ENCODE results near the gene TBC1D8.
"Not testable (repeated sequence)": the region's sequence is repeated elsewhere in the genome, so short reads cannot be mapped to it uniquely, and the experiment has no call there.

The TBC1D8 gene

DNA sequence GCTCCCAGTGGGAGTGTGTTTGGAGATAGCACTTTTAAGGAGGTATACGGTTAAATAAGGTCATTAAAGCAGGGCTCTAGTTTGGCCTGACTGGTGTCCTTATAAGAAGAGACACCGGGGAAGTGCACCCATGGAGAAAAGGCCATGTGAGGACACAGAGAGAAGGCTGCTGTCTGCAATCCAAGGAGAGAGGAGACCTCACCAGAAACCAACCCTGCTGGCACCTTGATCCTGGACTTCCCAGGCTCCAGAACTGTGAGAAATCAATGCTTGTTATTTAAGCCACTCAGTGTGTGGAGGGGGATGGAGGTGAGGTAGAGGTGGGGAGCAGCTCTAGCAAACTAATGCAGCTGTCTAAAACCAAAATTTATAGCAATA is 87.1 kb downstream of the TBC1D8 start:
- DNase-seq (ENCODE audit: low read depth), result no peak

DNA sequence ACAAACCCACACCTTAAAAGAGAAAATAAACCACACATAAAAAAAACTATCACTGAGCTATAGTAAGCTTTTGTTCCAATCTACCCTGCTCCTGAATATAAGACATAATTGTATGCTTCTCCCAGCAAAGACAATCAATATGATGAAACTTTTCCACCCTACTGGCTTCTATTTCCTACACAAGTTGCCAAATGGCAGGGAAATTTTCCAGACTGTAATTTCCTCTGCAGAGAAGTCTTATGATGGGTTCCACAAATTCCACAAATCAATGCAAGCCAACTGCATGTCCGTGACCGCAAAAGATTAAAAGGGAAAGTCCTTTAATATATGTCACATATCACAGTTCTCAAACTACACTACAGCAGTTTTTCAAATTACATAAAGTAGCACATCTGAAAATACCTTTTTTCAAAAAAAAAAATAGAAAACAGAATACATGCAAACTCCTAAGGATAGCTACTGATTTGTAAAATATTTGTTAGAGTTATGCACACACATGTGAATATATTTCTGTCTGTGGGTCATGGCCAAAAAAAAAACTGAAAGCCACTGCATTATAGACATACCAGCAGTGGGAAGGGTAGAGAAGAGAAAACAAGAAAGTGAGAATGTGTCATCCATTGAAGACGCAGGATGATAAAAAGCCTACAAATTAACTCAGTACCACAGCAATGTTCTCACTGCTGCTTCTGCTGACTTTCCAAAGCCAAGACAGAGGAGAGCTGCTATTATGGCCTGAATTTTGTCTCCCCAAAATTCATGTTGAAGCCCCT is 87.6 kb downstream of the TBC1D8 start:
- DNase-seq (ENCODE audit: low read depth), result no peak

DNA sequence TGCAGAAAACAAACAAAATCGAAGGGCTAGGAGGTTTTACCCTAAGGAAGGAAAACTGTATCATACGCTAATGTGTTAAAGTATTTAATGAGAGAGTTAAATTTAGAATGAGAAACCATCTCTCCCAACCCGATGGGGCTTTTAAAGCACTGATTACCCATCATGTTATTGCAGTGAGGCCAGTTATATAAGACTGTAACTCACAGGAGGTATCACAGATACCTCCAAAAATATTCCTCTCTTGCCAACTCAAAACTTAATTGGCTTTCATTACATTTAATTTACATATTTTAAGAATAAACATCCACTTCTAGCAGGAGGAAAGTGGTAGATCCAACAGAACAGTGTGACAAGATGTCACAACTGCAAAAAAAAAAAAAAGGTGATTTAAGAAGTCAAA is 92.8 kb downstream of the TBC1D8 start:
- DNase-seq (ENCODE audit: low read depth), result no peak

GRCh38 chr2:101057051-101057933 is 93.9 kb downstream of the TBC1D8 start:
- no peak for DNase-seq (ENCODE audit: low read depth)

GRCh38 chr2:101053117-101053516 is 98.1 kb downstream of the TBC1D8 start:
- no peak for DNase-seq (ENCODE audit: low read depth)

GRCh38 chr2:101052147-101052546 is 99.0 kb downstream of the TBC1D8 start:
- DNase-seq (ENCODE audit: low read depth), result no peak

DNA sequence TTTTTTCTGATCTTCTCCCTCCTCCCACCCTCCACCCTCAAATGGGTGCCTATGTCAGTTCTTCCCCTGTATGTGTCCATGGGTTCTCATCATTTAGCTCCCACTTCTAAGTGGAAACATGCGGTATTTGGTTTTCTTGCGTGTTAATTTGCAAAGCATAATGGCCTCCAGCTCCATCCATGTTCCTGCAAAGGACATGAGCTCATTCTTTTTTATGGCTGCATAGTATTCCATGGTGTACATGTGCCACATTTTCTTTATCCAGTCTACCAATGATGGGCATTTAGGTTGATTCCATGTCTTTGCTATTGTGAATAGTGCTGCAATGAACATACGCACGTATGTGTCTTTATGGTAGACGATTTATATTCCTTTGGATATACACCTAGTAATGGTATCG is 100.3 kb downstream of the TBC1D8 start:
- DNase-seq (ENCODE audit: low read depth), result not testable (repeated sequence)

GRCh38 chr2:101048756-101049155 is 102.4 kb downstream of the TBC1D8 start:
- no peak for DNase-seq (ENCODE audit: low read depth)

DNA sequence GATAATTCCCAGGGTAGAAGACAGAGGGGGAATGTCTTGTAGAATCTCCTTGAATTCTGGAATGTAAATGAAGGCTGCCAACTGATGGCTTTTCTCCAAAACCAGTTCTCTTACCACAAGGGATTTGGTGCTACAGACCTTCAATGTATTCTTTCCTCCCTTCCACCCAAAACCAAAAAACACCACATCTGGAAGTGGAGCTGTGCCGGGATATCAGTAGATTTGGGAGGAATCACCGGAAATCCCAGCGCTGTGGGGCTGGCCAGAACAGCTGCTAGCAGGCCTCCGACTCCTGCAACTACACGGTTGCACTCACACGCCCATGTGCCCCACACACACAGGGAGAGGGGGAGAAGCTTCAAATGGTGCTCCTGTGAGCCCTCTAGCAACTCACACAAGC is 103.4 kb downstream of the TBC1D8 start:
- no peak for DNase-seq (ENCODE audit: low read depth)

DNA sequence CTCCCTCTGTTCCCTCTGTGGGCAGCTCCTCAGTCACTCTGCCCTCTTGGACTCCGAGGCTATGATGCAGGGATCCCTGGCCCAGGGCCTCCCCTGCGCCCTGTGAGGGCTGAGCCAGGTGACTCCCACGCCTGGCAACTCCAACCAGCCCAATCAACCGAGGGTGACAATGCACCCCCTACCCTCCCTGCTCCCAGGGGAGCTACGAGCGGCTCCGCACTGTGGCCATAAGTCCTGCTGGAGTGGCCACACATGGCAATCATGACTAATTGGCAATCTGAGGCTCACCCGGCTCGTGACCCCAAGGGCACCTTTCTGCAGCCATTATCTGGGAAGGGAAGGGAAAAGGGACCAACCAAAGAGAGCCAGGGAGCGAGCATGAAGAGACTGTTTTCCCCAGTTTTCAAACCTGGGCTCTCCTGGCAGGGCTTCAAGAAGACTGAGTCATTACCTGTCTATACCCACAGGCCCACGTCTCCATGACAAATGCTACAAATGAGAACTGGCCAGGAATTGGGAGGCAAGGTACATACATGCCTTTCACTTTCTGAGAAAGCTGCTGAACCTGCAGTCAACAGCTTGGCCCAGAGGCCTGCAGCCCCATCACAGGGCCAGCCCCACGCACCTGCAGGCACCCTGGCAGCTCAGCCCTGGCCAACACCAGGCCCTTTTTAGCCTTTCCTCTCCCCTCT is 104.0 kb downstream of the TBC1D8 start:
- no peak for DNase-seq (ENCODE audit: low read depth)

DNA sequence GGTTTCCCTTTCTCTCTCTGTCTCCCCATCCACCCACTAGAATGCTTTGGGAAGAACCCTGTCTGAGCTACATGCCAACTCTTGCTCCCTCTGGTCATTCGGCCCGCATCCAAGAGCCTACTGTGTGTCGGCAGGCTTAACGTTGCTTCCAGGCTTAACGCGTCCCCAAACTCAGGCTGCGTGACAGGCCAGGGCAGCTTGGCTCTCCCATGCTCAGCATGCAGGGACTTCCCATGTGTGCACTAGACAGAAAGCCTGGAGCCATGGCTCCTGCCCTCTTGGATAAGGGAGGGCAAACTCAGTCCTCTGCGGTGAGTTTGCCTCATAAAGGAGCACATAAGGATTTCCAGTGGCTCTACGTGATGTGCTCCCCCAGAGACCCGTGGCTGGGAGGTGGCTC is 105.9 kb downstream of the TBC1D8 start:
- DNase-seq (ENCODE audit: low read depth), result no peak

GRCh38 chr2:101041413-101041812 is 109.8 kb downstream of the TBC1D8 start:
- DNase-seq (ENCODE audit: low read depth), result no peak

DNA sequence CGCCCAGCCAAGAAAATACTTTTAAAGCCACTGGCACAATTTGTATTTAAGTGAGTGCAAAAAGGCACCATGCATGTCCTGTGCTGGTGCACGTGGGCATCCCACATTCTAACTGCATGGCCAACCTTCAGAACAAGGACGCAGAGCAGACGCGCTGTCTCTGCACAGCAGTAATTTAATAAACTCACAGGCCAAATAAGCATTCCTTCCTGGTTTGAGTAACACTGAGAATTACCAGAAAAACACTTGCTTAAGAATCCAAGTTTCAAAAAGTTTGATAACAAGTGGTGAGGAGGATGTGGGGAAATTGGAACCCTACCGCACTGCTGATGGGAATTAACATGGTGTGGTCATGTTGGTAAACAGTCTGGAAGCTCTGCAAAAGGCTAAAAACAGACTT is 110.4 kb downstream of the TBC1D8 start:
- DNase-seq (ENCODE audit: low read depth), result no peak

- no peak for DNase-seq (ENCODE audit: low read depth)
These were observed 111.1 kb downstream of the TBC1D8 start for GRCh38 chr2:101040072-101040471.

GRCh38 chr2:101038455-101039255 is 112.5 kb downstream of the TBC1D8 start:
- DNase-seq (ENCODE audit: low read depth), result no peak

GRCh38 chr2:101037161-101037755 is 113.9 kb downstream of the TBC1D8 start:
- no peak for DNase-seq (ENCODE audit: low read depth)

DNA sequence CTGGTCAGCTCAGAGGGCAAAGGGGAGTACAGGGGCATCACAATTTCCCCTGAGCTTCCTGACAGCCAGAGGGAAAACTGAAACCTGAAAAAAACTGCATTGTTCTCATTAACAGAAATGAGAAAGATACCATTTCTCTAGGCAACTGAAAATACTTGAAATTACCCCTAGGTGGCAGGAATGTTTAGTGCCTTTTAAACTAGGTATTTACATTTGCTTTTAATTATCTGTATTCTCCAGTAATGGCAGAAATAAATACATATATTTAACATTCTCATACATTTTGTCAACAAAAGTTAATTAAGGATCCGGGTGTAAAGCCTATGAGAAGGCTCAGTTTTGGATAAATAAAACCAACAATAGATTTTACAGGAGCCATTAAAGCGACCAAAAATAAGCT is 114.6 kb downstream of the TBC1D8 start:
- no peak for DNase-seq (ENCODE audit: low read depth)

DNA sequence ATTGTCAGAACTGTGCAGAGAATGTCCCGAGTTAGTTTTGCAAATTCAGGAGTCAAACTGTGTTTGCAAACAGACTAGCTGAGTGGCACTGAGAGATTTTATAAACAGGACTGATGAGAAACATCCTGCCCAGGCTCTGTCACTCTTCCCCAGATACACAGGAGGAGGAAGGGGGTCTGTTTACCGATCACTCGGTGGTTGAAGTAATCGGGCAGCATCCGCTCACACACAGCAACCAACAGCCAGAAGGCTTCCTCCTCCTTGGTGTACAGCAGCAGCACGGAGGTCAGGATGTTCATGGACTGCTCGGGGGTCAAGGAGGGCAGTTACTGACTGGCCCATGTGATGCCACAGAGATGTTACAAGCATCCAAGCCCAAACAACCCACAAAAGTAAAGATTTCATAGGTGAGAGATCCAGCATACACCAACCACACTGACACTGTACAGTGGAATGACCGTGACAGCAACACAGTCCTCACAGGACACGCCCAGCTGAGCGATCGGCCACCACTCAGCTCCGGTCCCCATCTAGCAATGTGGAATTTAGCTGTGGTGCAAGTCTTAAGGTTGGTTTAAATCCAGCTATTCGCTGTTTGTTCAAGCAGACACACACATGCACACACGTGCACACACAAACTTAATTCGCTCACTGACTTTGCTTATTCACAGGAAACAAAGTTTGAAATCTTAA is 119.0 kb downstream of the TBC1D8 start:
- no peak for DNase-seq (ENCODE audit: low read depth)

GRCh38 chr2:101030866-101031554 is 120.2 kb downstream of the TBC1D8 start:
- DNase-seq (ENCODE audit: low read depth), result no peak

DNA sequence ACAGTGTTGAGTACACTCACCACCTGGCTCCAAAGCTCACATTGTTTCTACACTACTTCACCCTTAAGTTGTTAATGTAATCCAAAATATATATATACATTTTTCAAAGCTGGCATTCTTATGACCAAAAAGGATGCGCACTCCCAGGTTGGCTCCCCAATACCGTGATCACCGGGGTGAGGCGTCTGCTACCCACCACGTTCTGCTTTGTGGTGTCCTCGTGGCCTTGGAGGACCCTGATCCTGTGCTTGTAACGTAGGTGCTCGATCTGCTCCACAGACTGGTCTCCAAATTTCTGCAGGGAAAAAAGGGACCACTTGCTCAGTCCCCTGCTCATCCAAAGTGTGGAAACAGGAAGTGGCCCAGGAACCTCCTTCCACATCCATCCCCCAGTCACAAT is 123.3 kb downstream of the TBC1D8 start:
- no peak for DNase-seq (ENCODE audit: low read depth)
